Right lobe of liver (tissue), 6 donors: ENCODE data around the gene NDUFS8. TPM values are rescaled to one million over a fixed set of nuclear protein-coding genes. Genes with fewer than 3 reads are reported as not detected.
A peak's percentile ranks its signal among the peaks of the same experiment; 100 is the strongest.

Experiments used
- ATAC-seq, 4 donors: fragments of 200-7000 bp; cut with Tn5 transposase; one replicate each; pipeline ENCODE4 v1.9.1; 2020; ENCODE audit warnings: mild to moderate bottlenecking in 4 of 4, moderate library complexity in 4 of 4
- DNase-seq, 3 donors: peaks; one replicate each; pipeline ENCODE4 v3.0.0-alpha.2; 2020
- H3K27ac ChIP-seq, 3 donors: fragments of 200-600 bp; one replicate each; pipeline ENCODE4 v1.8.0; 2022
- H3K27me3 ChIP-seq, 2 donors: fragments of 200-600 bp; one replicate each; pipeline ENCODE4 v1.8.0; 2022
- H3K36me3 ChIP-seq, 4 donors: fragments of 200-600 bp; sonication (generic) in 1 of 4; one replicate each; pipeline versions ENCODE4 v1.5.1 to v1.8.0; 2017 to 2022; ENCODE audit warnings: control low read depth in 1 of 4
- H3K4me1 ChIP-seq, 4 donors: fragments of 200-600 bp; sonication (generic) in 1 of 4; one replicate each; pipeline versions ENCODE4 v1.5.1 to v1.8.0; 2017 to 2022; ENCODE audit warnings: control low read depth in 1 of 4
- H3K4me3 ChIP-seq, 3 donors: fragments of 200-600 bp; one replicate each; pipeline ENCODE4 v1.8.0; 2022
- H3K9me3 ChIP-seq, 4 donors: fragments of 200-600 bp; sonication (generic) in 1 of 4; one replicate each; pipeline versions ENCODE4 v1.5.1 to v1.8.0; 2017 to 2022; ENCODE audit warnings: control low read depth in 1 of 4
- POLR2A ChIP-seq: fragments of 450-650 bp; IDR thresholded peaks from one replicate; pipeline ENCODE4 v1.6.1; 2017; ENCODE audit warnings: antibody characterized with exemption, mild to moderate bottlenecking
- WGBS: methylation state at CpG from one replicate; pipeline ENCODE4 v1.1.6; 2018; ENCODE audit warnings: low coverage, low lambda C conversion rate; ENCODE audit not compliant: insufficient coverage; ENCODE audit errors: missing lambda C conversion rate; 5-methylcytosine and 5-hydroxymethylcytosine counted together
- intact Hi-C, 2 donors: fragments of 100-400 bp; cut with DNase I; formaldehyde crosslinking; loops; one replicate each; pipeline versions ENCODE4 v1.11.2 to v1.14.1; 2022
- total RNA-seq, 6 experiments: library from RNA; depleted of rRNA in 2 of 6; stranded (reverse); fragments of >200 nt in 2 of 6; fragmentation: NEBNext Ultra II Directional in 3 of 6; extraction: Animal tissue kit (Norgen Biotek cat#: 25700) in 3 of 6; gene quantifications; one replicate each; pipeline versions ENCODE4 v1.1.0 to v1.2.4, GENCODE V29; 2016 to 2023
- TF ChIP-seq, protein P1 (sequence below), 4 donors: fragments of 200-600 bp in 3 of 4; fragments of 450-650 bp in 1 of 4; IDR thresholded peaks; one replicate each; pipeline versions ENCODE4 v1.5.1 to v1.8.0; 2016 to 2022; ENCODE audit warnings: antibody characterized with exemption in 4 of 4, mild to moderate bottlenecking in 2 of 4
- donor health status: DM: no; HTN: yes; CAD: no.
- donor health status: DM: no; HTN: no; CAD: no.
- donor health status: DM: no; HTN: no; CAD: no.
- donor health status: DM: no; HTN: yes; CAD: no.
- donor health status: DM: no; HTN: yes; CAD: no.

NDUFS8 gene
- total RNA-seq, 6 experiments from 2014 or later = 61.9 to 159 (median 88.4) TPM

DNA sequence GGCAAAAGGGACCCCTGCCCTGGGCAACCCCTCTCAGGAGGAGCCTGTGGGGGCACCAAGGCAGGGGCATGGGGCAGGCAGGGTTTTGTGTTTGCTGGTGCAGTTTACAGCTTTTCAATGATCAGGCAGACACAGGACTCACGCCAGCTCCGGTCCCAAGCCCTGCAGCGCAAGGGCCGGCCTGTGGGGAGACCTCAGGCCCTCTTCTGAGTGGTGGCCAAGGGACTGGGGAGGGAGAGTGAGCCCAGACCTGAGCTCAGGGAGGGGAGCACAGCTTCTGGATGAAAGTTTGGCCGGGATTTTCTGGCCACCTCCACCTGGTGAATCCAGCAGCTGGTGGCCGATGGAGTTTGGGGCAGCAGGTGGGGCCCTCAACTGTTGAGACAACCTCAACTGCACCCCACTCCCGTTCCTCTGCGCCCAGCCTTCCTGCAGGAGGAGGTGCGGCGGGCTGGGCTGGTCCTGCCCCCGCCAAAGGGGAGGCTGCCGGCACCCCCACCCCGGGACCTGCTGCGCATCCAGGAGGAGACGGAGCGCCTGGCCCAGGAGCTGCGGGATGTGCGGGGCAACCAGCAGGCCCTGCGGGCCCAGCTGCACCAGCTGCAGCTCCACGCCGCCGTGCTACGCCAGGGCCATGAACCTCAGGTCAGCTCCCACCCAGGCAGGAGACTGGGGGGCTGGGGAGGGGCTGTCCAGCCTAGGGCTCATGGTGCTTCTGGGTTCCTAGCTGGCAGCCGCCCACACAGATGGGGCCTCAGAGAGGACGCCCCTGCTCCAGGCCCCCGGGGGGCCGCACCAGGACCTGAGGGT, 11.9 kb downstream of the NDUFS8 start:
- WGBS = 60% methylated on average over 1 of the region's 27 CpGs
- ATAC-seq = no peak
- H3K4me3 ChIP-seq = no peak overlapping the region
- intact Hi-C loops = no loop called here
- H3K9me3 ChIP-seq = no peaks in the 10 kb centered on the region
- H3K27ac ChIP-seq = no peak overlapping the region
- peak in 1 of 3 donors; percentile 43 for DNase-seq
- H3K36me3 ChIP-seq = no peaks in the 10 kb centered on the region
- TF ChIP-seq, protein P1, sequence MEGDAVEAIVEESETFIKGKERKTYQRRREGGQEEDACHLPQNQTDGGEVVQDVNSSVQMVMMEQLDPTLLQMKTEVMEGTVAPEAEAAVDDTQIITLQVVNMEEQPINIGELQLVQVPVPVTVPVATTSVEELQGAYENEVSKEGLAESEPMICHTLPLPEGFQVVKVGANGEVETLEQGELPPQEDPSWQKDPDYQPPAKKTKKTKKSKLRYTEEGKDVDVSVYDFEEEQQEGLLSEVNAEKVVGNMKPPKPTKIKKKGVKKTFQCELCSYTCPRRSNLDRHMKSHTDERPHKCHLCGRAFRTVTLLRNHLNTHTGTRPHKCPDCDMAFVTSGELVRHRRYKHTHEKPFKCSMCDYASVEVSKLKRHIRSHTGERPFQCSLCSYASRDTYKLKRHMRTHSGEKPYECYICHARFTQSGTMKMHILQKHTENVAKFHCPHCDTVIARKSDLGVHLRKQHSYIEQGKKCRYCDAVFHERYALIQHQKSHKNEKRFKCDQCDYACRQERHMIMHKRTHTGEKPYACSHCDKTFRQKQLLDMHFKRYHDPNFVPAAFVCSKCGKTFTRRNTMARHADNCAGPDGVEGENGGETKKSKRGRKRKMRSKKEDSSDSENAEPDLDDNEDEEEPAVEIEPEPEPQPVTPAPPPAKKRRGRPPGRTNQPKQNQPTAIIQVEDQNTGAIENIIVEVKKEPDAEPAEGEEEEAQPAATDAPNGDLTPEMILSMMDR (IDR thresholded peaks at IDR 0.05) = no peak
- no peak for TF ChIP-seq POLR2A
- H3K4me1 ChIP-seq = peaks cover 0 to 27% (median 6%) of the 10 kb centered on the region in 4 donors
- H3K27me3 ChIP-seq = no peaks in the 10 kb centered on the region

DNA sequence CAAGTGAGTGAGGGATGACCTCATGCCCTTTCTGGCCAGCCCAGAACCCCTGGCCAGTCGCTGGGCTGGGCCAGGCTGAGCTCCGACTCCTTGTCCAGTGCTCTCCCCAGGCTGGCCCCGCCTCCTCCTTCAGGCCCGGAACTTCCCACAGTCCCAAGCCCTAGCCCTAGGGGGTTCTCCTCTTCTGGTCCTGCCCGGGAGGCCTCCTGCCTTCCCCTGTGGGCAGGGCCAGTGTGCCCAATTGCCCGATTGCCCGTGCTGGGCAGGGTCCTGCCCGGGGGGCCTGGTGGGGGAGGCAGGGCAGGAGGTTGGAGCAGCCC, 12.5 kb downstream of the NDUFS8 start:
- Histone ChIP-seq H3K36me3 (no peaks in the 10 kb centered on the region), H3K4me3 (no peak overlapping the region), H3K4me1 (peaks cover 0 to 21% (median 3%) of the 10 kb centered on the region in 4 donors), H3K9me3 (no peaks in the 10 kb centered on the region), H3K27ac (no peak overlapping the region), H3K27me3 (no peaks in the 10 kb centered on the region)
- ATAC-seq (no peak), DNase-seq (no peak)
- intact Hi-C loops = no loop called here
- TF ChIP-seq, protein P1 (IDR thresholded peaks at IDR 0.05) = no peak
- no peak for TF ChIP-seq POLR2A
- WGBS = 60% methylated on average over 1 of the region's 8 CpGs

DNA sequence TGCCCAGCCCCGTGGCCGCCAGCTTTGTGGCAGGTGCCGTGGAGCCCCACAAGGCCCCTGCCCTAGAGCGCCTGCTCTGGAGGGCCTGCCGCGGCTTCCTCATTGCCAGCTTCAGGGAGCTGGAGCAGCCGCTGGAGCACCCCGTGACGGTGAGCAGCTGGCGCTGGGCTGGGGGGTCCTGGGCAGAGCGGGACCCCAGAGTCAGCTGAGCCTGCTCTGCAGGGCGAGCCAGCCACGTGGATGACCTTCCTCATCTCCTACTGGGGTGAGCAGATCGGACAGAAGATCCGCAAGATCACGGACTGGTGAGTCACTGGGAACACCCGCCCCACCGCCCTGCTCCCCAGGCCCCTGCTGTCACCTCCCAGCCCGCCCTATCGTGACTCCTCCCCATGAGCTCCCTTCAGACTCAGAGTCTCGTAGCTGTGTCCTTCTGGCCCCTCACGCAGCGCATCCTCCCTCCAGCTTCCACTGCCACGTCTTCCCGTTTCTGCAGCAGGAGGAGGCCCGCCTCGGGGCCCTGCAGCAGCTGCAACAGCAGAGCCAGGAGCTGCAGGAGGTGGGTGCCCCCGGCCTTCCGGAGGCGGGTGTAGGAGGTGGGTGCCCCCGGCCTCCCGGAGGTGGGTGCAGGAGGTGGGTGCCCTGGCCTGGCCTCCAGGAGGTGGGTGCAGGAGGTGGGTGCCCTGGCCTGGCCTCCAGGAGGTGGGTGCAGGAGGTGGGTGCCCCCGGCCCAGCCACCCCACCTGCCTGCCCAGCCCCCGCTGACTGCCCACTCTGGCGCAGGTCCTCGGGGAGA, 13.1 kb downstream of the NDUFS8 start:
- no peak overlapping the region for H3K27ac ChIP-seq
- TF ChIP-seq, protein P1 (IDR thresholded peaks at IDR 0.05) = no peak
- TF ChIP-seq POLR2A = no peak
- H3K27me3 ChIP-seq = no peaks in the 10 kb centered on the region
- 80% methylated on average over 1 of the region's 36 CpGs for WGBS
- H3K4me1 ChIP-seq = peaks cover 0 to 16% (median under 1%) of the 10 kb centered on the region in 4 donors
- ATAC-seq (no peak), DNase-seq (peak in 1 of 3 donors; percentile 25)
- no peak overlapping the region for H3K4me3 ChIP-seq
- H3K9me3 ChIP-seq = no peaks in the 10 kb centered on the region
- H3K36me3 ChIP-seq = peaks cover 0 to under 1% (median 0%) of the 10 kb centered on the region in 4 donors
- intact Hi-C loops = no loop called here

DNA sequence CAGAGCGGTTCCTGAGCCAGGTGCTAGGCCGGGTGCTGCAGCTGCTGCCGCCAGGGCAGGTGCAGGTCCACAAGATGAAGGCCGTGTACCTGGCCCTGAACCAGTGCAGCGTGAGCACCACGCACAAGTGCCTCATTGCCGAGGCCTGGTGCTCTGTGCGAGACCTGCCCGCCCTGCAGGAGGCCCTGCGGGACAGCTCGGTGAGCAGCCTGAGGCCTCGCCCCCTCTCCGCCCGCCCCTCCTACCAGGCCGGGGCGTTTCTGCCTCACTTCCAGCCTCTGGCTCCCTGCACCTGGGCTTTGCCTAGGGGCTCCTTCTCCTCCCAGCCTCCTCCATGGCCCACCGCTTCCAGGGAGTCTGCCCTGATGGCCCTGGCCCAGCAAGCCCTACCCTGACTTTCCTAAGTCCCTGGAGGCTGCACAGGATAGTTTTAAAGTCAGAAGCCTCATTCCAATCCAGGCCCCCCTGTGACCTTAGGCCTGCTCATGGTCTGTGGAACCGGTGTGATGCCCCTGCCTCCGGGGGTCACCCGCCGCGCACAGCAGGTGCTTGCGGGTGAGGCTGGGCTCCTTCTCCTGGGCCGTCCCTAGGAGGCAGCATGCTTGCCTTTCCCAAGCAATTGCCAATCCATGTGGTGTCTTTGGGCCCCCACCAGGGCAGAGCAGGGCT, 13.8 kb downstream of the NDUFS8 start:
- Histone ChIP-seq H3K4me1 (peaks cover 0 to 11% (median 0%) of the 10 kb centered on the region in 4 donors), H3K36me3 (peaks cover 0 to 2% (median 0%) of the 10 kb centered on the region in 4 donors), H3K9me3 (no peaks in the 10 kb centered on the region), H3K4me3 (no peak overlapping the region), H3K27me3 (no peaks in the 10 kb centered on the region), H3K27ac (no peak overlapping the region)
- DNase-seq (no peak), ATAC-seq (no peak)
- WGBS = no CpG with 5 or more reads among the region's 24 CpGs
- intact Hi-C loops = no loop called here
- TF ChIP-seq, protein P1 (IDR thresholded peaks at IDR 0.05) = no peak
